OCI-LY7 (cell line): ENCODE measurements around the gene GATA2. TPM values are rescaled to one million over a fixed set of nuclear protein-coding genes. Genes with fewer than 3 reads are reported as not detected.

ENCODE experiments used
- BruUV-seq: library from RNA; stranded (reverse); fragments of 400-500 nt; replicated peaks from 2 replicates; lab custom pipeline; 2021; lab: Mats Ljungman, UMichigan
- CTCF ChIA-PET: fragments of 300-600 bp; sonication (Branson Sonifier 250); formaldehyde crosslinking; loops from one replicate; lab custom pipeline; 2022; ENCODE audit warnings: antibody characterized with exemption; ENCODE audit not compliant: unreplicated experiment; lab: Charles Lee
- POLR2A ChIA-PET: fragments of 300-600 bp; sonication (Branson Sonifier 250); formaldehyde crosslinking; loops from one replicate; lab custom pipeline; 2022; ENCODE audit warnings: antibody characterized with exemption; lab: Charles Lee
- DNase-seq: peaks from one replicate; pipeline ENCODE4 v3.0.0-alpha.2; 2015; ENCODE audit warnings: low spot score
- H2AFZ ChIP-seq: fragments of 200-600 bp; sonication (generic), shearing (Covaris generic); 2 replicates; pipeline ENCODE4 v1.6.1; 2014; ENCODE audit warnings: mild to moderate bottlenecking, antibody characterized with exemption, low read length, moderate library complexity
- H3K27ac ChIP-seq: fragments of 200-600 bp; sonication (generic); 2 replicates; pipeline ENCODE4 v1.5.1; 2014; ENCODE audit warnings: mixed run types, low read depth, mild to moderate bottlenecking, moderate library complexity, low read length, inconsistent platforms; ENCODE audit not compliant: poor library complexity, severe bottlenecking
- H3K36me3 ChIP-seq: fragments of 200-600 bp; sonication (generic); 2 replicates; pipeline ENCODE4 v1.6.1; 2014; ENCODE audit warnings: mild to moderate bottlenecking, antibody characterized with exemption, low read length, moderate library complexity, mixed read lengths; ENCODE audit not compliant: insufficient read depth
- H3K4me1 ChIP-seq: fragments of 200-600 bp; sonication (generic); 2 replicates; pipeline ENCODE4 v1.5.1; 2014; ENCODE audit warnings: mild to moderate bottlenecking, low read length; ENCODE audit not compliant: insufficient read depth, poor library complexity, severe bottlenecking
- H3K4me2 ChIP-seq: fragments of 200-600 bp; sonication (generic); 2 replicates; pipeline ENCODE4 v1.6.1; 2014; ENCODE audit warnings: mild to moderate bottlenecking, low read length
- H3K4me3 ChIP-seq: fragments of 200-600 bp; sonication (generic); 2 replicates; pipeline ENCODE4 v1.5.1; 2014; ENCODE audit warnings: mild to moderate bottlenecking, low read depth, low read length; ENCODE audit not compliant: poor library complexity, severe bottlenecking
- H3K79me2 ChIP-seq: fragments of 200-600 bp; sonication (generic); 2 replicates; pipeline ENCODE4 v1.6.1; 2016; ENCODE audit warnings: low read depth, mild to moderate bottlenecking, low read length, moderate library complexity, mixed read lengths; ENCODE audit not compliant: insufficient read depth
- H3K9me2 ChIP-seq: fragments of 200-600 bp; sonication (generic); 2 replicates; pipeline ENCODE4 v1.6.1; 2016; ENCODE audit warnings: mild to moderate bottlenecking, low read length, mixed read lengths; ENCODE audit not compliant: insufficient read depth
- H3K9me3 ChIP-seq: fragments of 200-600 bp; sonication (generic); 2 replicates; pipeline ENCODE4 v1.6.1; 2014; ENCODE audit warnings: mild to moderate bottlenecking, mixed run types, low read length, mixed read lengths
- H4K20me1 ChIP-seq: fragments of 200-600 bp; sonication (generic); 2 replicates; pipeline ENCODE4 v1.6.1; 2014; ENCODE audit warnings: mild to moderate bottlenecking, antibody characterized with exemption, low read length, moderate library complexity, mixed read lengths; ENCODE audit not compliant: insufficient read depth
- EZH2phosphoT487 ChIP-seq: fragments of 200-600 bp; sonication (generic); IDR thresholded peaks from 2 replicates; pipeline ENCODE4 v1.6.1; 2018; ENCODE audit warnings: low read depth, borderline replicate concordance, mild to moderate bottlenecking, mixed run types, antibody characterized with exemption, low read length, moderate library complexity, mixed read lengths
- intact Hi-C: fragments of 100-400 bp; cut with micrococcal nuclease; formaldehyde crosslinking; loops from one replicate; pipeline ENCODE4 v1.10.0; 2022; ENCODE audit not compliant: unreplicated experiment
- total RNA-seq, 2 experiments: library from RNA; depleted of rRNA in 1 of 2; stranded (reverse); fragments of >200 nt in 1 of 2; shearing (Covaris generic) in 1 of 2; gene quantifications; 2 replicates each; pipeline ENCODE4 v1.2.3, GENCODE V29; 2014 to 2022
- TF ChIP-seq, protein P1 (sequence below): fragments of 200-600 bp; sonication (generic); conservative IDR thresholded peaks from 2 replicates; pipeline ENCODE4 v1.5.1; 2014; ENCODE audit warnings: mild to moderate bottlenecking, antibody characterized with exemption, low read length, moderate library complexity, mixed read lengths

GATA2 gene
- total RNA-seq, 2 experiments from 2014 or later = not detected

DNA sequence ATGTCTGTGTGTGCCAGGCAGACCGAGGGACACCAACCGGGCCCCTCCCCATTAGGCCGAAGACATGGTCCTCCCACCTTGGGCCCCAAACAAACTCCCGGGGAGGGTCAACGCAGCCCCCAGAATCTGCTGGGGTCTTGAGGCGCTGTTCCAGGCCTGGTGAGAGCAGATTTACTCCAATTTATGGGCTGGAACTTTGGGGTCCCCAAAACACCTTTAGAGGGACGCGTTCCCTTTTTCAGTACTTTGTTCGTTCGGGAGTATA lies 2.4 kb downstream of the GATA2 start:
- Histone ChIP-seq H3K9me3 (no peaks in the 10 kb centered on the region), H2AFZ (no peak overlapping the region), H3K4me2 (no peak overlapping the region), H3K4me1 (no peaks in the 10 kb centered on the region), H3K36me3 (no peaks in the 10 kb centered on the region), H3K27ac (no peak overlapping the region), H3K79me2 (no peaks in the 10 kb centered on the region), H4K20me1 (no peaks in the 10 kb centered on the region; the same call in 1 of the 2 replicates), H3K4me3 (no peak overlapping the region), H3K9me2 (no peaks in the 10 kb centered on the region)
- ChIA-PET CTCF (no interaction called here), POLR2A (no interaction called here)
- no TSS peak for BruUV-seq
- TF ChIP-seq EZH2phosphoT487 = no peak
- TF ChIP-seq, protein P1, sequence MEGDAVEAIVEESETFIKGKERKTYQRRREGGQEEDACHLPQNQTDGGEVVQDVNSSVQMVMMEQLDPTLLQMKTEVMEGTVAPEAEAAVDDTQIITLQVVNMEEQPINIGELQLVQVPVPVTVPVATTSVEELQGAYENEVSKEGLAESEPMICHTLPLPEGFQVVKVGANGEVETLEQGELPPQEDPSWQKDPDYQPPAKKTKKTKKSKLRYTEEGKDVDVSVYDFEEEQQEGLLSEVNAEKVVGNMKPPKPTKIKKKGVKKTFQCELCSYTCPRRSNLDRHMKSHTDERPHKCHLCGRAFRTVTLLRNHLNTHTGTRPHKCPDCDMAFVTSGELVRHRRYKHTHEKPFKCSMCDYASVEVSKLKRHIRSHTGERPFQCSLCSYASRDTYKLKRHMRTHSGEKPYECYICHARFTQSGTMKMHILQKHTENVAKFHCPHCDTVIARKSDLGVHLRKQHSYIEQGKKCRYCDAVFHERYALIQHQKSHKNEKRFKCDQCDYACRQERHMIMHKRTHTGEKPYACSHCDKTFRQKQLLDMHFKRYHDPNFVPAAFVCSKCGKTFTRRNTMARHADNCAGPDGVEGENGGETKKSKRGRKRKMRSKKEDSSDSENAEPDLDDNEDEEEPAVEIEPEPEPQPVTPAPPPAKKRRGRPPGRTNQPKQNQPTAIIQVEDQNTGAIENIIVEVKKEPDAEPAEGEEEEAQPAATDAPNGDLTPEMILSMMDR = no peak
- intact Hi-C loops = no loop called here
- DNase-seq = no peak

DNA sequence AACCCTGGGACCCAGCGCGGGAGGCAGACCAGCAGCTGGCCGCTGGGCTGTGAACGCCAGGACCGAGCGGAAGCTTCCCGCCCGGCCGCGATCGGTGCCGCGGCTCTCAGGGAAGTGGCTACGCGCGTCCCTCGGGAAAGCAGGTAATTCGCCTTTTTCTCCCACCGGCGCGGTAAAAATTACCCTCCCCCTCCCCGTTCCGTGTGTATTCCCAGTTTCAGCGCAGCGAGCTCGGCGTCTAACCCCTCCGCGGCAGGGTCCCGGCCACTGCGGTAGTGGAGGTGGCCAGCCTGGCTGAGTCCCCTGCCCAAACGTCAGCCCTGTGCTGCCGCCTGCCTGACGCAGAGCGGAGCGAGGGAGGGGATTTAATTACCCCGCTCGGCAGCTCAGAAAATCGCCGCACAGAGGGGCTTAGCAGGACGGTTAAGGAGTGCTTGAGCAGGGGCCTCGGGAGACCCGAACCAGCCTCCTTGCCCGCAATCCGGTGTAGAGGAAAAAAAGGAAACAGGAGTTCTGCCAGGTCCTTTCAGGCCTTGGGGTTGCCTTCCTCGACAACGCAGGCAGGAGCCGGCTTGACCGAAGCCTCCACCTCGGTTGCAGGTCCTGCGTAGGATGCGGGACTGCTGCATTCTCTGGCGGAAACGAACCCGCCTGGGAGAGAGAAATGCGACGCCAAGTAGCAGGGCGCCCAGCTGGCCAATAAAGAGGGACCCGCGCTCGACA lies 2.9 kb downstream of the GATA2 start:
- no peak overlapping the region for H3K27ac ChIP-seq
- CTCF ChIA-PET = no interaction called here
- H3K4me1 ChIP-seq = no peaks in the 10 kb centered on the region
- H3K4me3 ChIP-seq = no peak overlapping the region
- no peak for DNase-seq
- TF ChIP-seq EZH2phosphoT487 = no peak
- TF ChIP-seq, protein P1 = no peak
- H3K4me2 ChIP-seq = no peak overlapping the region
- H2AFZ ChIP-seq = no peak overlapping the region
- POLR2A ChIA-PET = no interaction called here
- H3K9me2 ChIP-seq = no peaks in the 10 kb centered on the region
- intact Hi-C loops = no loop called here
- no peaks in the 10 kb centered on the region for H3K9me3 ChIP-seq
- H3K79me2 ChIP-seq = no peaks in the 10 kb centered on the region
- no TSS peak for BruUV-seq
- no peaks in the 10 kb centered on the region; the same call in 1 of the 2 replicates for H4K20me1 ChIP-seq
- no peaks in the 10 kb centered on the region for H3K36me3 ChIP-seq

DNA sequence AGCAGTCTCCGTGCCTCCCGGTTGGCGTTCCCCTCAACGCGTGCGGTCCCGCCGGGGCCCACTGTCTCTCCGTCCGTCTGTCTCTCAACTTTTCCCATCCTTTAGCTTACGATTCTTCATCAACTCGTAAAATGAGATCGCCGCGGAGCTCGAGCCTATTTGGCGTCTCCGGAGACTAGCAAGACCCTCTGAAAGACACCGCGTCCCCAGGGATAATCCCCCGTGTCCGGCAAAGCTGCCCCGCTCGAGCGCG lies 3.4 kb downstream of the GATA2 start:
- Histone ChIP-seq H3K27ac (no peak overlapping the region), H3K4me3 (no peak overlapping the region), H3K9me2 (no peaks in the 10 kb centered on the region), H3K79me2 (no peaks in the 10 kb centered on the region), H3K36me3 (no peaks in the 10 kb centered on the region), H3K4me1 (no peaks in the 10 kb centered on the region), H2AFZ (no peak overlapping the region), H4K20me1 (no peaks in the 10 kb centered on the region; the same call in 1 of the 2 replicates), H3K9me3 (no peaks in the 10 kb centered on the region), H3K4me2 (no peak overlapping the region)
- CTCF ChIA-PET = no interaction called here
- no peak for DNase-seq
- no TSS peak for BruUV-seq
- TF ChIP-seq, protein P1 = no peak
- no peak for TF ChIP-seq EZH2phosphoT487
- POLR2A ChIA-PET = no interaction called here
- intact Hi-C loops = no loop called here
